Gastroesophageal sphincter (tissue), 4 donors: ENCODE results near the gene OST4. TPM values are rescaled to one million over a fixed set of nuclear protein-coding genes. Genes with fewer than 3 reads are reported as not detected.

Experiments used
- ATAC-seq: fragments of 150-250 bp; one replicate; pipeline ENCODE4 v1.9.1; 2016; ENCODE audit warnings: mild to moderate bottlenecking, moderate library complexity
- H3K27ac ChIP-seq, 4 donors: fragments of 200-600 bp; sonication (generic) in 3 of 4; 1 replicate in 3 of 4; 2 replicates in 1 of 4; pipeline ENCODE4 v1.5.1; 2016 to 2019
- H3K27me3 ChIP-seq: fragments of 200-600 bp; sonication (generic); one replicate; pipeline ENCODE4 v1.5.1; 2019
- H3K36me3 ChIP-seq, 2 donors: fragments of 200-600 bp; sonication (generic); one replicate each; pipeline ENCODE4 v1.5.1; 2019; ENCODE audit warnings: control low read depth in 1 of 2
- H3K4me1 ChIP-seq, 3 donors: fragments of 200-600 bp; sonication (generic); 1 replicate in 2 of 3; 2 replicates in 1 of 3; pipeline ENCODE4 v1.5.1; 2016 to 2019; ENCODE audit warnings: control low read depth in 2 of 3
- H3K4me3 ChIP-seq, 2 donors: fragments of 200-600 bp; sonication (generic); one replicate each; pipeline ENCODE4 v1.5.1; 2019; ENCODE audit warnings: mild to moderate bottlenecking in 1 of 2, moderate library complexity in 1 of 2
- H3K9me3 ChIP-seq, 3 donors: fragments of 200-600 bp; sonication (generic); one replicate each; pipeline ENCODE4 v1.5.1; 2017 to 2019; ENCODE audit warnings: control low read depth in 2 of 3
- EP300 ChIP-seq: sonication (generic); formaldehyde crosslinking; IDR thresholded peaks from one replicate; pipeline ENCODE4 v1.6.1; 2017; ENCODE audit warnings: antibody characterized with exemption, mild to moderate bottlenecking
- POLR2A ChIP-seq, 2 donors: fragments of 450-650 bp; IDR thresholded peaks; one replicate each; pipeline ENCODE4 v1.6.1; 2017; ENCODE audit warnings: antibody characterized with exemption in 2 of 2, mild to moderate bottlenecking in 2 of 2, moderate library complexity in 1 of 2
- POLR2AphosphoS5 ChIP-seq: sonication (generic); formaldehyde crosslinking; IDR thresholded peaks from one replicate; pipeline ENCODE4 v1.6.1; 2017; ENCODE audit warnings: antibody characterized with exemption
- WGBS, 2 donors: methylation state at CpG; one replicate each; pipeline ENCODE4 v1.1.5; 2018; ENCODE audit warnings: low coverage in 1 of 2; 5-methylcytosine and 5-hydroxymethylcytosine counted together
- total RNA-seq, 4 donors: library from RNA; depleted of rRNA; stranded (reverse); fragments of >200 nt; gene quantifications; one replicate each; pipeline ENCODE4 v1.1.0, GENCODE V29; 2016
- TF ChIP-seq, protein P1 (sequence below), 4 experiments: fragments of 200-600 bp in 2 of 4; fragments of 450-650 bp in 2 of 4; sonication (generic) in 1 of 4; IDR thresholded peaks; one replicate each; pipeline ENCODE4 v1.5.1; 2017 to 2019; ENCODE audit warnings: antibody characterized with exemption in 4 of 4, mild to moderate bottlenecking in 2 of 4, moderate library complexity in 2 of 4

The OST4 gene
- total RNA-seq, 4 donors from 2014 or later = 201 to 353 (median 221) TPM

DNA sequence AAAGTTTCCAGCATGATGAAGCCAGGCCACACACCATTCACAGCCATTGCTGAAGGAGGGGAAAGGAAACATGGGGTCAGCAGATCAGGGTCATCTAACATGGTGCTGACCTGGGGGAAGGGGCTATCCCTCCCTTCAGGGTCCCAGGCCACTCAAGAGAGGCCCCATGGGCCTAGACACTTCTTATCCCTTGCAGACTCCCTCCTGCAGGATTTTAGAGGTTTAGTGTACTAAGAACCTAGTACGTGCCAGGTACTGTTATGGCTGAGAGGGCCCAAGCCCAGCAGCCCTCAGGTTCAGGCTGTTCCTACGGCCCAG, 23.9 kb upstream of the OST4 start:
- no peaks in the 10 kb centered on the region for H3K9me3 ChIP-seq
- H3K36me3 ChIP-seq = peaks cover 0 to 32% of the 10 kb centered on the region in 2 donors
- no peak for ATAC-seq
- peaks cover 0 to 13% (median 4%) of the 10 kb centered on the region in 3 donors for H3K4me1 ChIP-seq
- no peaks in the 10 kb centered on the region for H3K27me3 ChIP-seq
- TF ChIP-seq EP300 (no peak), POLR2AphosphoS5 (no peak), POLR2A (IDR thresholded peaks at IDR 0.05) (no peak)
- TF ChIP-seq, protein P1, sequence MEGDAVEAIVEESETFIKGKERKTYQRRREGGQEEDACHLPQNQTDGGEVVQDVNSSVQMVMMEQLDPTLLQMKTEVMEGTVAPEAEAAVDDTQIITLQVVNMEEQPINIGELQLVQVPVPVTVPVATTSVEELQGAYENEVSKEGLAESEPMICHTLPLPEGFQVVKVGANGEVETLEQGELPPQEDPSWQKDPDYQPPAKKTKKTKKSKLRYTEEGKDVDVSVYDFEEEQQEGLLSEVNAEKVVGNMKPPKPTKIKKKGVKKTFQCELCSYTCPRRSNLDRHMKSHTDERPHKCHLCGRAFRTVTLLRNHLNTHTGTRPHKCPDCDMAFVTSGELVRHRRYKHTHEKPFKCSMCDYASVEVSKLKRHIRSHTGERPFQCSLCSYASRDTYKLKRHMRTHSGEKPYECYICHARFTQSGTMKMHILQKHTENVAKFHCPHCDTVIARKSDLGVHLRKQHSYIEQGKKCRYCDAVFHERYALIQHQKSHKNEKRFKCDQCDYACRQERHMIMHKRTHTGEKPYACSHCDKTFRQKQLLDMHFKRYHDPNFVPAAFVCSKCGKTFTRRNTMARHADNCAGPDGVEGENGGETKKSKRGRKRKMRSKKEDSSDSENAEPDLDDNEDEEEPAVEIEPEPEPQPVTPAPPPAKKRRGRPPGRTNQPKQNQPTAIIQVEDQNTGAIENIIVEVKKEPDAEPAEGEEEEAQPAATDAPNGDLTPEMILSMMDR (IDR thresholded peaks at IDR 0.05) = no peak
- WGBS, 2 donors = 100% methylated on average over 1 of the region's 2 CpGs; no CpG with 5 or more reads in 1 of the 2 donors
- no peak overlapping the region for H3K27ac ChIP-seq
- H3K4me3 ChIP-seq = no peak overlapping the region

DNA sequence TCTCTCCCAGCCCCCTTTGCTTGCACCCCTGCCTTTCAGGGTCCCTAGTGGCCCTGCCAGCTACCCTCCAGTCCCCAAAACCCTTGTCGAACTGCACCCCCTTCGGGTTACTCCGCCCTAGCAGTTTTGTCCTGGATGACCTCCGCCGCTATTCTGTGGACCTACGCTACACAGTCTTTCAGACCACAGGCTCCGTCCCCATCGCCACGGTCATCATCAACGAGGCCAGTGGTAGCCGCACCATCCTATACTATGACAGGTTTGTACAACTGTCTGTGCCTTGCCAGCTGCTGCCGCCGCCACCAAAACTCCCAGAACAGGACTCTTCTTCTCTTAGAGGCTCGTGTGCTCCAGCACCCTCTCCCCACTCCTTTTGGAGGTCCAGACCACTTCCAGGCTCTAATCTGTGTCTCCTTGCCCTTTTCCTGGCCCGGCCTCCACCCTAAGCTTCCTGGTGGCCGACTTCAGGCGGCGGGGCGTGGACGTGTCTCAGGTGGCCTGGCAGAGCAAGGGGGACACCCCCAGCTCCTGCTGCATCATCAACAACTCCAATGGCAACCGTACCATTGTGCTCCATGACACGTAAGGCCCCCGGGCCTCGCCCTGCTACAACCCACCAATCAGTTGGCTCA, 23.0 kb upstream of the OST4 start:
- peaks cover 0 to 13% (median 4%) of the 10 kb centered on the region in 3 donors for H3K4me1 ChIP-seq
- no peak overlapping the region for H3K4me3 ChIP-seq
- WGBS, 2 donors = 86 to 87% methylated on average over 7 to 23 of the region's 24 CpGs
- TF ChIP-seq POLR2A (IDR thresholded peaks at IDR 0.05) (no peak), POLR2AphosphoS5 (no peak), EP300 (no peak)
- TF ChIP-seq, protein P1 (IDR thresholded peaks at IDR 0.05) = no peak
- H3K27ac ChIP-seq = no peak overlapping the region
- no peaks in the 10 kb centered on the region for H3K27me3 ChIP-seq
- no peak for ATAC-seq
- peaks cover 0 to 23% of the 10 kb centered on the region in 2 donors for H3K36me3 ChIP-seq
- no peaks in the 10 kb centered on the region for H3K9me3 ChIP-seq

DNA sequence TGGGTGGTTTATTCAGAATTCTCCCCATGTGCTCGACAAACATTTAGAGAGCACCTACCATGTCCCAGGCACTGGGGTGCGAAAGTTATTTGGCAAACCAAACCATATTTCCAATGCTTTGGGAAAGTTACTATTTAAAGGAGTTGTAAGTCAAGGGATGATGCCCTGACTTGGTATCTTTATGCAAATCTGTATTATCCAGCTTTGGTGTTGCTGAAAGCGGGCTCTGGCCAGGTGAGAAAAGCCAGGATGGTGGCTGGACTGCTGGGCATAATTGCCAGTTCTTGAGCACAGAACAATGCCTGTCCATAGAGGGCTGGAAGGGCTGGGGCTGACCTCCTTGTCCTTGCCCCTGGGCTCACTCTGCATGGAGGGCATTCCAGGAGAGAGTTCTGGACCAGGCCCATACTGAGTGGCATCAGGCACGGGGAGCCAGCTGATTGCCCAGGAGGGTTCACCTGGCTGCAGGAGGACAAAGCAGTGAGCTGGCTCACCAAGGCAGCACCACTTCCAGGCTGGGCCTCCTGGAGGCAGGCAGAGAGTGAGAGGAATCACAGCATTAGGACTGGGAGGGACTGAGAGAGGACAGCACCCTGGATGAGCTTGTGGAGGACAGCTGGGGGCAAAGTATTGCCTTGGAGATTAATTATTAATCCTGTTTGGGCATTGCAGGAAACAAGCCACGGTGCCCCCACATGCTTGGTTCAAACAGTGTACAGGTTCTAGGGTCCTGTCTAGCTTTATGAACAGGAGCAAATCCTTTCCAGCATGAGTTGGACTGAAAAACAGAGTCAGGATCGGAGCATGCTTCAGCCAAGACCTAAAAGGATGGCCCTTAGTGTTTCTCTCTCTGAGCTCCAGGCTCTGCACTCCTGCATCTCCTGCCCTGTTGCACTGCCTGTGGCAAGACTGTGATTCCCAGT, 22.2 kb upstream of the OST4 start:
- Histone ChIP-seq H3K36me3 (peaks cover 0 to 20% of the 10 kb centered on the region in 2 donors), H3K9me3 (no peaks in the 10 kb centered on the region), H3K4me3 (no peak overlapping the region), H3K27ac (no peak overlapping the region), H3K4me1 (peaks cover 0 to 14% (median 4%) of the 10 kb centered on the region in 3 donors), H3K27me3 (no peaks in the 10 kb centered on the region)
- TF ChIP-seq EP300 = no peak
- TF ChIP-seq, protein P1 (IDR thresholded peaks at IDR 0.05) = no peak
- TF ChIP-seq POLR2AphosphoS5 = no peak
- TF ChIP-seq POLR2A (IDR thresholded peaks at IDR 0.05) = no peak
- ATAC-seq = no peak
- WGBS, 2 donors = 77 to 90% methylated on average over 2 to 3 of the region's 6 CpGs

DNA sequence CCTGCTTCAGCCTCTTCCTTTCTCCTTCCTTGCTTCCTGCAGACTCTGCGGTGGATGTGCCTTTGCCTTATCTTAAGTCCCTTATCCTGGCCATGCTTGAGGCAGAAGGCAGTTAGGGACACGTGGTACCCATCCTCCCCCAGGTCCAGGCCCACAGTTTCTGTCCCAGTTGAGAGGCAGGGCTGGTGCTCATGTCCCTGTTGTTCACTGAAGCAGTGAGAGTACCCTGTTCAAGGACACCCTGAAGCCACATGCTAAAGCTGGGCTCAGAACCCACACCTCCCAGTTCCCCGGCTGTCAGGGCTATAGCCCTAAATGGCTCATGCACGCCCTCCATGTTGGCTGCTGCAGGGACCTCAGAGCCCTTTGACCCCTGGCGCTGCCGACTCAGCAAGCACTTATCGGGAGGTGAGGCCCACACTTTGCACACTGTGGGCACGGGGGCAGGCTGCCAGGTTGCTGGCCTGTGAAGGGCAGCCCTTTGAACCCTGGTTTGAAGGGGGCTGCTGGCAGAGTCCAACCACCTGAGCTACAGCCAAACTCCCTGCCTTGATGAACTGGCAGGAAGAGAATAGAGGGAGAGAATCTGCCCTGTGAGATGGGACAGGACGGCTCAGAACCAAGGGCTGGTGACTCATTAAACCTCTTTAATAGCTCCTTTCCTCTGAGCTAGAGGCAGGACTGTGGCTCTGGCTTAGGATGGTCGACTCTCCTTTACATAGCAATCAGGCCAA, 21.4 kb upstream of the OST4 start:
- no peak overlapping the region for H3K4me3 ChIP-seq
- no peaks in the 10 kb centered on the region for H3K27me3 ChIP-seq
- no peak overlapping the region for H3K27ac ChIP-seq
- WGBS, 2 donors = 80 to 100% methylated on average over 1 to 2 of the region's 10 CpGs
- H3K9me3 ChIP-seq = no peaks in the 10 kb centered on the region
- H3K36me3 ChIP-seq = peaks cover 0 to 20% of the 10 kb centered on the region in 2 donors
- ATAC-seq = no peak
- TF ChIP-seq, protein P1 (IDR thresholded peaks at IDR 0.05) = no peak
- no peak for TF ChIP-seq EP300
- TF ChIP-seq POLR2AphosphoS5 = no peak
- no peak for TF ChIP-seq POLR2A (IDR thresholded peaks at IDR 0.05)
- peaks cover 0 to 23% (median 4%) of the 10 kb centered on the region in 3 donors for H3K4me1 ChIP-seq
